SK-N-SH treated with all-trans-retinoic acid at 6 μM for 48 hours (cell line): ENCODE results near the gene MTCH2.

ENCODE experiments used
- ATAC-seq: fragments of 200-7000 bp; cut with Tn5 transposase; 3 replicates; pipeline ENCODE4 v1.9.1; 2020; ENCODE audit warnings: mild to moderate bottlenecking, moderate library complexity
- ARNTL ChIP-seq: fragments of 450-650 bp; formaldehyde crosslinking; IDR thresholded peaks from 2 replicates; pipeline ENCODE4 v1.5.0; 2020; ENCODE audit warnings: low read depth, mild to moderate bottlenecking, moderate library complexity, borderline replicate concordance
- BACH2 ChIP-seq: fragments of 250-450 bp; sonication (Bioruptor Pico); IDR thresholded peaks from 2 replicates; pipeline ENCODE4 v1.9.0; 2021; ENCODE audit warnings: mild to moderate bottlenecking, borderline replicate concordance
- ESRRG ChIP-seq: fragments of 250-450 bp; sonication (Bioruptor Pico); IDR thresholded peaks from 2 replicates; pipeline ENCODE4 v1.6.1; 2021; ENCODE audit warnings: mild to moderate bottlenecking
- ISL1 ChIP-seq: fragments of 250-450 bp; sonication (Bioruptor Pico); IDR thresholded peaks from 2 replicates; pipeline ENCODE4 v2.1.2; 2022; ENCODE audit warnings: mild to moderate bottlenecking, moderate library complexity
- OSR1 ChIP-seq: fragments of 250-450 bp; sonication (Bioruptor Pico); IDR thresholded peaks from 2 replicates; pipeline ENCODE4 v1.8.0; 2022; ENCODE audit warnings: moderate library complexity, mild to moderate bottlenecking, inconsistent platforms
- PPARA ChIP-seq: fragments of 250-450 bp; sonication (Bioruptor Pico); IDR thresholded peaks from 2 replicates; pipeline ENCODE4 v1.5.0; 2020; ENCODE audit warnings: mild to moderate bottlenecking, borderline replicate concordance
- SNAI2 ChIP-seq: fragments of 250-450 bp; sonication (Bioruptor Pico); IDR thresholded peaks from 2 replicates; pipeline ENCODE4 v1.5.0; 2020; ENCODE audit warnings: mild to moderate bottlenecking, moderate library complexity
- TCF4 ChIP-seq: fragments of 250-450 bp; sonication (Bioruptor Pico); IDR thresholded peaks from 2 replicates; pipeline ENCODE4 v1.8.0; 2021; ENCODE audit warnings: mild to moderate bottlenecking, moderate library complexity, borderline replicate concordance
- TOX ChIP-seq: fragments of 250-450 bp; sonication (Bioruptor Pico); IDR thresholded peaks from 2 replicates; pipeline ENCODE4 v1.8.0; 2021; ENCODE audit warnings: mild to moderate bottlenecking, moderate library complexity, borderline replicate concordance
- ZC3H10 ChIP-seq: fragments of 250-450 bp; sonication (Bioruptor Pico); IDR thresholded peaks from 2 replicates; pipeline ENCODE4 v1.5.1; 2021; ENCODE audit warnings: mild to moderate bottlenecking, moderate library complexity
- ZFP3 ChIP-seq: fragments of 250-450 bp; sonication (Bioruptor Pico); IDR thresholded peaks from 2 replicates; pipeline ENCODE4 v1.5.0; 2020; ENCODE audit warnings: mild to moderate bottlenecking, moderate library complexity
- ZFP30 ChIP-seq: fragments of 450-650 bp; formaldehyde crosslinking; IDR thresholded peaks from 2 replicates; pipeline ENCODE4 v1.5.0; 2022; ENCODE audit warnings: mild to moderate bottlenecking, moderate library complexity
- ZNF565 ChIP-seq: fragments of 450-650 bp; formaldehyde crosslinking; conservative IDR thresholded peaks from 2 replicates; pipeline ENCODE4 v1.5.0; 2020; ENCODE audit warnings: low read depth, mild to moderate bottlenecking, moderate library complexity
- ZNF70 ChIP-seq: fragments of 450-650 bp; formaldehyde crosslinking; IDR thresholded peaks from 2 replicates; pipeline ENCODE4 v1.5.0; 2020; ENCODE audit warnings: mild to moderate bottlenecking, moderate library complexity
- ZNF8 ChIP-seq: fragments of 450-650 bp; formaldehyde crosslinking; IDR thresholded peaks from 2 replicates; pipeline ENCODE4 v1.5.0; 2020; ENCODE audit warnings: mild to moderate bottlenecking, moderate library complexity
- TF ChIP-seq, protein P1 (sequence below): fragments of 250-450 bp; sonication (Bioruptor Pico); IDR thresholded peaks from 2 replicates; pipeline ENCODE4 v1.8.0; 2020; ENCODE audit warnings: mild to moderate bottlenecking, moderate library complexity, borderline replicate concordance
- TF ChIP-seq, protein P2 (sequence below): fragments of 250-450 bp; sonication (Bioruptor Pico); IDR thresholded peaks from 2 replicates; pipeline ENCODE4 v1.5.0; 2020; ENCODE audit warnings: mild to moderate bottlenecking, moderate library complexity
- TF ChIP-seq, protein P3 (sequence below): fragments of 250-450 bp; sonication (Bioruptor Pico); IDR thresholded peaks from 2 replicates; pipeline ENCODE4 v1.5.1; 2021; ENCODE audit warnings: mild to moderate bottlenecking, moderate library complexity

The MTCH2 gene

DNA sequence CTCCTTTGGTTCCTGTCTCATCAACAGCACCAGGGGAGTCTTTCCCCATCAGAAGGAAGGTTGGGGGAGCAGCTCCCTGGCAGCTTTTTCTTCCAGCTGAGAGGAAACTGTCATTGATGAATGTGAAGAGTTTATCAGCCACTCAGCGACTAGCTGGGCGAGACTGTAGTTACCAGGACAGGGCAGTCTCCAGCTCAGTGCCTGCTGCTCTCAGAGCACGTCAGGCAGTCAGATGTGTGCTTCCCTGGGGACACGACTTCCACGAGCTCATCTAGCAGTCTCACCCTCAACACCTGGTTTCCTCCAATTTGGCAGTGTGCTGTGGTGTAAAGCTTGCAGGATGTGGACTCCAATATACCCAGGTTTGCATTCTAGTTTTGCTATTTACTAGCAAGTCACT, 35.6 kb downstream of the MTCH2 start:
- TF ChIP-seq, protein P1, sequence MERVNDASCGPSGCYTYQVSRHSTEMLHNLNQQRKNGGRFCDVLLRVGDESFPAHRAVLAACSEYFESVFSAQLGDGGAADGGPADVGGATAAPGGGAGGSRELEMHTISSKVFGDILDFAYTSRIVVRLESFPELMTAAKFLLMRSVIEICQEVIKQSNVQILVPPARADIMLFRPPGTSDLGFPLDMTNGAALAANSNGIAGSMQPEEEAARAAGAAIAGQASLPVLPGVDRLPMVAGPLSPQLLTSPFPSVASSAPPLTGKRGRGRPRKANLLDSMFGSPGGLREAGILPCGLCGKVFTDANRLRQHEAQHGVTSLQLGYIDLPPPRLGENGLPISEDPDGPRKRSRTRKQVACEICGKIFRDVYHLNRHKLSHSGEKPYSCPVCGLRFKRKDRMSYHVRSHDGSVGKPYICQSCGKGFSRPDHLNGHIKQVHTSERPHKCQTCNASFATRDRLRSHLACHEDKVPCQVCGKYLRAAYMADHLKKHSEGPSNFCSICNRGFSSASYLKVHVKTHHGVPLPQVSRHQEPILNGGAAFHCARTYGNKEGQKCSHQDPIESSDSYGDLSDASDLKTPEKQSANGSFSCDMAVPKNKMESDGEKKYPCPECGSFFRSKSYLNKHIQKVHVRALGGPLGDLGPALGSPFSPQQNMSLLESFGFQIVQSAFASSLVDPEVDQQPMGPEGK (CRISPR knock-in tag): no peak
- TF ChIP-seq ESRRG (CRISPR knock-in tag) (no peak), TOX (CRISPR knock-in tag) (no peak)
- ATAC-seq: peak; percentile 62

DNA sequence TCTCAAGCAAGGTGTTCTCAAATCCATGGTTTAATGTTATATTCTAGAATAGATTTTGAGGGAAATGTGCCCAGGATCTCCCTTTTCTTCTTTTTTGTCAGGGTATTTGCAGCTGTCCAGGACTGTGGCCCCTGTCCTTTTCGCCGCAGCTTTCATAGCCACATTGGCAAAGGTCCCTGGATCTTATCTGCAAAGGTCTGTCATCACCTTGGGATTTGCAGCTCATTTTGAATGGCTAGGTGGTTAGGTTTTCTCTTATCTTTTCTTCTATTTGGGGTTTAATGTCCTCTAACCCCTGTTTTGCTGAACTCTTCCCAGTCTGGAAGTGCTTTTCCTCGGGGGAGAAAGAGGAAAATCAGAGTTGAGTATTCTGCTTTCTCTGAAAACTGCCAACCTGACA, 36.4 kb downstream of the MTCH2 start:
- no peak for ATAC-seq
- TF ChIP-seq, protein P2, sequence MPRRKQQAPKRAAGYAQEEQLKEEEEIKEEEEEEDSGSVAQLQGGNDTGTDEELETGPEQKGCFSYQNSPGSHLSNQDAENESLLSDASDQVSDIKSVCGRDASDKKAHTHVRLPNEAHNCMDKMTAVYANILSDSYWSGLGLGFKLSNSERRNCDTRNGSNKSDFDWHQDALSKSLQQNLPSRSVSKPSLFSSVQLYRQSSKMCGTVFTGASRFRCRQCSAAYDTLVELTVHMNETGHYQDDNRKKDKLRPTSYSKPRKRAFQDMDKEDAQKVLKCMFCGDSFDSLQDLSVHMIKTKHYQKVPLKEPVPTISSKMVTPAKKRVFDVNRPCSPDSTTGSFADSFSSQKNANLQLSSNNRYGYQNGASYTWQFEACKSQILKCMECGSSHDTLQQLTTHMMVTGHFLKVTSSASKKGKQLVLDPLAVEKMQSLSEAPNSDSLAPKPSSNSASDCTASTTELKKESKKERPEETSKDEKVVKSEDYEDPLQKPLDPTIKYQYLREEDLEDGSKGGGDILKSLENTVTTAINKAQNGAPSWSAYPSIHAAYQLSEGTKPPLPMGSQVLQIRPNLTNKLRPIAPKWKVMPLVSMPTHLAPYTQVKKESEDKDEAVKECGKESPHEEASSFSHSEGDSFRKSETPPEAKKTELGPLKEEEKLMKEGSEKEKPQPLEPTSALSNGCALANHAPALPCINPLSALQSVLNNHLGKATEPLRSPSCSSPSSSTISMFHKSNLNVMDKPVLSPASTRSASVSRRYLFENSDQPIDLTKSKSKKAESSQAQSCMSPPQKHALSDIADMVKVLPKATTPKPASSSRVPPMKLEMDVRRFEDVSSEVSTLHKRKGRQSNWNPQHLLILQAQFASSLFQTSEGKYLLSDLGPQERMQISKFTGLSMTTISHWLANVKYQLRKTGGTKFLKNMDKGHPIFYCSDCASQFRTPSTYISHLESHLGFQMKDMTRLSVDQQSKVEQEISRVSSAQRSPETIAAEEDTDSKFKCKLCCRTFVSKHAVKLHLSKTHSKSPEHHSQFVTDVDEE: no peak
- no peak for TF ChIP-seq PPARA (CRISPR knock-in tag)
- no peak for TF ChIP-seq OSR1
- TF ChIP-seq ISL1 (CRISPR knock-in tag): no peak
- no peak for TF ChIP-seq TOX (CRISPR knock-in tag)
- TF ChIP-seq, protein P1 (CRISPR knock-in tag): no peak
- no peak for TF ChIP-seq BACH2 (CRISPR knock-in tag)
- TF ChIP-seq ZFP30 (CRISPR knock-in tag): no peak
- TF ChIP-seq, protein P3, sequence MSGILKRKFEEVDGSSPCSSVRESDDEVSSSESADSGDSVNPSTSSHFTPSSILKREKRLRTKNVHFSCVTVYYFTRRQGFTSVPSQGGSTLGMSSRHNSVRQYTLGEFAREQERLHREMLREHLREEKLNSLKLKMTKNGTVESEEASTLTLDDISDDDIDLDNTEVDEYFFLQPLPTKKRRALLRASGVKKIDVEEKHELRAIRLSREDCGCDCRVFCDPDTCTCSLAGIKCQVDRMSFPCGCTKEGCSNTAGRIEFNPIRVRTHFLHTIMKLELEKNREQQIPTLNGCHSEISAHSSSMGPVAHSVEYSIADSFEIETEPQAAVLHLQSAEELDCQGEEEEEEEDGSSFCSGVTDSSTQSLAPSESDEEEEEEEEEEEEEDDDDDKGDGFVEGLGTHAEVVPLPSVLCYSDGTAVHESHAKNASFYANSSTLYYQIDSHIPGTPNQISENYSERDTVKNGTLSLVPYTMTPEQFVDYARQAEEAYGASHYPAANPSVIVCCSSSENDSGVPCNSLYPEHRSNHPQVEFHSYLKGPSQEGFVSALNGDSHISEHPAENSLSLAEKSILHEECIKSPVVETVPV: no peak
- TF ChIP-seq ZC3H10 (CRISPR knock-in tag): no peak
- no peak for TF ChIP-seq TCF4 (CRISPR knock-in tag)
- no peak for TF ChIP-seq ZNF70 (CRISPR knock-in tag)

DNA sequence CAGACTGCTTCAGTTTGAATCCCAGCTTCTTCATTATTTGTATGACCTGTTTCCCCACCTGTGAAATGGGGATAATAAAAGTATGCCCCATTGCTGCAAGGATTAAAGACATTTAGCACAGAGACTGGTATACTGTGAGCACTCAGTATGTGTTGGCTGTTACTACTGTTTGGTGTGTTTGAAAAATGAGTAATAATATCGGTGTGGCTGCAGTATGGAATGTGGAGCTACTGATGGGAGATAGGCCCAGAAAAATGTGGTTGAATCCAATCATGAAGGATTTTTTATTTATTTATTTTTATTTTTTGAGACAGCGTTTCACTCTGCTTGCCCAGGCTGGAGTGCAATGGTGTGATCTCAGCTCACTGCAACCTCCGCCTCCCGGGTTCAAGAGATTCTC, 39.1 kb downstream of the MTCH2 start:
- TF ChIP-seq ISL1 (CRISPR knock-in tag): no peak
- ATAC-seq: no peak

DNA sequence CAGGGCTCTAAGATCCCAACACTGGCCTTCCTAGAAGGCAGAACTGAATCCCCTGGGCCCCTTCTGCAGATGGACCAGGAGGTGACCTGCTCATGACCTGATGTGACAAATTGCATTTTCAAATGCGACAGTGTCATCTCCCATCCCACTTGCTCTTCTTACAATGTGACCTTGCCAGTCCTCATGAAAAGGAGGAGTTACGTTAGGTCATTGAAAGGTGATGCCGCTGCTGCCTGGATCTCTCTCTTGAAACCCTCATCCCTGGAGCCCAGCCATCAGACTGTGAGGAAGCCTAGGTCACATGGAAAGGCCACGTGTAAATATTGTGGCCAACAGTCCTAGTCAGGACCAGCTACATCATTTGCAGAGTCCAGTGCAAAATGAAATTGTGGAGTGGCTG, 42.5 kb downstream of the MTCH2 start:
- no peak for ATAC-seq
- no peak for TF ChIP-seq ZFP30 (CRISPR knock-in tag)

DNA sequence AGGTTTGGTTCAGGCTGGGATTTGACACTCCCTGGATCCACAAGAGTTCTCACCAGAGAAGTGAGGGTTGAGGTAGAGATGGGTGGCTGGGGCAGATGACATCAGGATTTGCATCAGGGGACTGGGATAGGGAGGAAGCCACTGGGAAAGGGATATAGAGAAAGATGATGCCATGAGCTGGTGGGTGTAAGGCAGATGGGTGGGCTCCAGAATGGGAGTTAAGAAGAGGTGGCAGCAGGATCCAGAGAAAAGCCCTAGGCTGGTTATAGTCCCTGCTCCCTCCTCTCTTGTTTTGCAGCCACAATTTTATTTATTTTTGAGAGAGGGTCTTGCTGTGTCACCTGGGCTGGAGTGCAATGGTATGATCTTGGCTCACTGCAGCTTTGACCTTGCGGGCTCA, 46.4 kb downstream of the MTCH2 start:
- ATAC-seq: no peak
- TF ChIP-seq ZFP3 (CRISPR knock-in tag) (no peak), ARNTL (no peak), ZNF8 (no peak), ZNF565 (no peak), BACH2 (CRISPR knock-in tag) (no peak), TCF4 (CRISPR knock-in tag) (no peak), SNAI2 (CRISPR knock-in tag) (no peak)
- TF ChIP-seq, protein P1 (CRISPR knock-in tag): no peak
